ENCODE results near the gene GNL2. TPM values are rescaled to one million over a fixed set of nuclear protein-coding genes. Genes with fewer than 3 reads are reported as not detected.

GNL2 gene
- total RNA-seq (2021) = 101 and 106 TPM in 2 replicates
- long read RNA-seq, transcript GNL2-206 (2 exons, 539 nt) = minor isoform, 7 of 893 reads
- long read RNA-seq, transcript GNL2-201 (16 exons, 2,334 nt) = major isoform, 570 of 893 reads
- long read RNA-seq, partial matches to known transcripts = 278 of 893 reads
- long read RNA-seq, other reads (novel, unspliced or antisense) = 38 of 893 reads

- WGBS (ENCODE audit: extremely low coverage, insufficient read length, low lambda C conversion rate) = no CpG with 5 or more reads among the region's 51 CpGs
- Histone ChIP-seq H2BK15ac (ENCODE audit: low read depth, low read length) (no peak within 1 kb of the TSS), H2BK5ac (ENCODE audit: insufficient read length, low read length) (no peak within 1 kb of the TSS), H3K4me2 (ENCODE audit: insufficient read depth, insufficient read length, low read length) (peak within 1 kb of the TSS; percentile 80), H3K56ac (ENCODE audit: insufficient read length, low read depth, low read length) (no peak within 1 kb of the TSS), H3K14ac (ENCODE audit: insufficient read depth, low read length) (peak within 1 kb of the TSS; percentile 92), H3K4me1 (ENCODE audit: insufficient read depth, low read length) (no peaks in the 10 kb centered on the region; the same call in 1 of the 2 replicates), H3K18ac (ENCODE audit: insufficient read length, low read depth, low read length) (peak within 1 kb of the TSS; percentile 84), H3K27me3 (ENCODE audit: insufficient read depth, low read length) (no peaks in the 10 kb centered on the region), H4K5ac (ENCODE audit: insufficient read length, low read depth, low read length) (no peak within 1 kb of the TSS), H2BK20ac (ENCODE audit: low read depth, low read length, poor library complexity, severe bottlenecking) (no peak within 1 kb of the TSS), H2AFZ (ENCODE audit: low read length) (no peak within 1 kb of the TSS), H3K27ac (ENCODE audit: insufficient read length, low read depth, low read length) (no peak within 1 kb of the TSS), H4K91ac (ENCODE audit: insufficient read length, low read depth, low read length) (no peak within 1 kb of the TSS), H3K4ac (ENCODE audit: low read depth, low read length) (no peak within 1 kb of the TSS), H2BK120ac (ENCODE audit: low read depth, low read length, poor library complexity, severe bottlenecking) (no peak within 1 kb of the TSS), H3K79me1 (ENCODE audit: insufficient read depth, low read depth, low read length, poor library complexity, severe bottlenecking) (no peaks in the 10 kb centered on the region), H3K23me2 (ENCODE audit: insufficient read length, low read depth, low read length, poor library complexity, severe bottlenecking) (peaks cover 6% of the 10 kb centered on the region), H2AK5ac (ENCODE audit: insufficient read length, low read length) (no peak within 1 kb of the TSS), H3K23ac (ENCODE audit: insufficient read length, low read depth, low read length) (no peak within 1 kb of the TSS), H3K9ac (ENCODE audit: extremely low read depth, insufficient read length, low read length) (peak within 1 kb of the TSS; percentile 93), H4K20me1 (ENCODE audit: control insufficient read depth, insufficient read depth, insufficient read length) (no peaks in the 10 kb centered on the region), H2BK12ac (ENCODE audit: insufficient read length, low read depth, low read length) (no peak within 1 kb of the TSS), H3T11ph (ENCODE audit: low read length) (no peak within 1 kb of the TSS), H4K8ac (replicated peaks; ENCODE audit: insufficient read length, low read depth, low read length) (no peak within 1 kb of the TSS), H3K9me3 (ENCODE audit: control insufficient read depth, low read depth, low read length) (no peaks in the 10 kb centered on the region), H3K79me2 (ENCODE audit: insufficient read depth, low read length) (peaks cover 20% of the 10 kb centered on the region; the same call in 1 of the 2 replicates)
- peaks cover 0 to 3% of the 10 kb centered on the region in 2 experiments; a peak in 1 of 5 replicates for H3K9me3 Mint-ChIP-seq
- H3K27me3 Mint-ChIP-seq (ENCODE audit: low read depth) = peaks cover 16% of the 10 kb centered on the region
- peak; percentile 98 for DNase-seq
- peak within 1 kb of the TSS; percentile 98 to 100 (median 99) for H3K27ac Mint-ChIP-seq
- H3K4me3 Mint-ChIP-seq = peak within 1 kb of the TSS; percentile 96 to 99
- peaks cover 14 to 31% (median 29%) of the 10 kb centered on the region in 3 experiments; a peak in 6 of 7 replicates for H3K36me3 Mint-ChIP-seq (ENCODE audit: insufficient read depth in 1 of 3, low read depth in 3 of 3)
- peaks cover 9 to 18% of the 10 kb centered on the region in 2 experiments; a peak in 3 of 4 replicates for H3K4me1 Mint-ChIP-seq
- TF ChIP-seq CTCF (conservative IDR thresholded peaks at IDR 0.05) = no peak
Measured at GRCh38 chr1:37595440-37596181, at the start of gene GNL2. TSS of gene GNL2 (minus strand) at chr1:37595937. CDS start at chr1:37595822, 115 bp downstream.

All from H9 (cell line).